GM12873 (cell line): ENCODE data around the gene ANO8.

Experiments used
- CTCF ChIP-seq: IDR thresholded peaks from 2 replicates; pipeline ENCODE4 v1.5.1; 2012; ENCODE audit warnings: low read depth, mild to moderate bottlenecking, moderate library complexity, low read length, control low read depth; ENCODE audit not compliant: insufficient read depth; ENCODE audit errors: missing control alignments

Gene ANO8

GRCh38 chr19:17340302-17340870 lies 5.7 kb upstream of the ANO8 start:
- TF ChIP-seq CTCF, result no peak

GRCh38 chr19:17339088-17339741 lies 4.6 kb upstream of the ANO8 start:
- TF ChIP-seq CTCF, result no peak

- TF ChIP-seq CTCF, result no peak
Measured at GRCh38 chr19:17338433-17339078, 3.9 kb upstream of the ANO8 start.

GRCh38 chr19:17337675-17338432 lies 3.2 kb upstream of the ANO8 start:
- no peak for TF ChIP-seq CTCF

- no peak for TF ChIP-seq CTCF
Measured at GRCh38 chr19:17336872-17337674, 2.4 kb upstream of the ANO8 start, which contains the start of gene GTPBP3. GTPBP3 (plus strand) TSS chr19:17337553; CDS start chr19:17337612, 59 bp downstream.

GRCh38 chr19:17335575-17335974 lies 920 bp upstream of the ANO8 start:
- no peak for TF ChIP-seq CTCF
